NCI-H146 treated with DMSO at 0.1 percent for 48 hours (cell line): ENCODE data around the gene CD22.
A peak's percentile ranks its signal among the peaks of the same experiment; 100 is the strongest.

Experiments used
- DNase-seq: peaks from one replicate; lab custom pipeline; 2025; ENCODE audit not compliant: unreplicated experiment; lab: John Stamatoyannopoulos, UW

CD22 gene

DNA sequence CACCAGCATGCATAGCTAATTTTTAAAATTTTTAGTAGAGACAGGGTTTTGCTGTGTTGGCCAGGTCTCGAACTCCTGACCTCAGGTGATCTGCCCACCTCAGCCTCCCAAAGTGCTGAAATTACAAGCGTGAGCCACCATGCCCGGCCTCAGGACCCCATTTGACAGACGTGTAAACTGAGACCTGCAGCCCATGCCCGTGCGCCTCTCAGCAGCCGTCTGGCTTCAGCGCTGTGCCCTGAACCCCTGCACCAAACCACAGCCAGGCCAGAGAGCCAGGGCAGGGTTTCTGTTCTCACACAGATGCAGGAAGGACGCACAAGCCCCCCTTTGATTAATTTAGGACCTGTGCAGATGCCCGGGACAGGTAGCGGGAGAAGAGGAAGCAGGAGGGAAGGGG lies 11.4 kb downstream of the CD22 start:
- DNase-seq: no peak

DNA sequence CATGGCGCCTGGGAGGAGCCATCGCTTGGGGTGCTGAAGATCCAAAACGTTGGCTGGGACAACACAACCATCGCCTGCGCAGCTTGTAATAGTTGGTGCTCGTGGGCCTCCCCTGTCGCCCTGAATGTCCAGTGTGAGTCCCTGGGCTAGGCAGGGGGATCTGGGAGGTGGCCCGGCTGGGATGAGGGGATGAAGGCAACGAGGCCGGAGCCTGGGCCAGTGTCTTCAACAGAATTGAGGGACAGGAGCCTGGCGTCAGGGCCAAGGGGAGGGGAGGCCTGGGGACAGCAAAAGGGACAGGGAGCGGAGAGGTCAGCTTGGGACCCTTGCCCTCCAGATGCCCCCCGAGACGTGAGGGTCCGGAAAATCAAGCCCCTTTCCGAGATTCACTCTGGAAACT lies 12.0 kb downstream of the CD22 start:
- no peak for DNase-seq

DNA sequence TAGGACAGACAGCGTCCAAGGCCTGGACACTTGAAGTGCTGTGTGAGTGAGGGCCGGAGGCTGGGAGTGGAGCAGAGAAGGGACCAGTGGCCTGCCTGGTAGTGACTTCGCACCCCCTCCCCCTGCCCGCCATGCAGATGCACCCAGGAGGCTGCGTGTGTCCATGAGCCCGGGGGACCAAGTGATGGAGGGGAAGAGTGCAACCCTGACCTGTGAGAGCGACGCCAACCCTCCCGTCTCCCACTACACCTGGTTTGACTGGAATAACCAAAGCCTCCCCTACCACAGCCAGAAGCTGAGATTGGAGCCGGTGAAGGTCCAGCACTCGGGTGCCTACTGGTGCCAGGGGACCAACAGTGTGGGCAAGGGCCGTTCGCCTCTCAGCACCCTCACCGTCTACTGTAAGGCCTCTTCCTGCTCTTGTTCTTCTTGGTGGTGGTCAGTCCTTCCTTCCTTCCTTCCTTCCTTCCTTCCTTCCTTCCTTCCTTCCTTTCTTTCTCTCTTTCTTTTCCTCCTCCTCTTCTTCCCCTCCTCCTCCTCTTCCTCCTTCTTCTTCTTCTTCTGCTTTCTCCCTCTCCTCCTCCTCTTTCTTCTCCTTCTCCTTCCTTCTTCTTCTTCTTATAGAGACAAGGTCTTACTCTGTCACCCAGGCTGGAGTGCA lies 12.7 kb downstream of the CD22 start:
- DNase-seq: no peak

DNA sequence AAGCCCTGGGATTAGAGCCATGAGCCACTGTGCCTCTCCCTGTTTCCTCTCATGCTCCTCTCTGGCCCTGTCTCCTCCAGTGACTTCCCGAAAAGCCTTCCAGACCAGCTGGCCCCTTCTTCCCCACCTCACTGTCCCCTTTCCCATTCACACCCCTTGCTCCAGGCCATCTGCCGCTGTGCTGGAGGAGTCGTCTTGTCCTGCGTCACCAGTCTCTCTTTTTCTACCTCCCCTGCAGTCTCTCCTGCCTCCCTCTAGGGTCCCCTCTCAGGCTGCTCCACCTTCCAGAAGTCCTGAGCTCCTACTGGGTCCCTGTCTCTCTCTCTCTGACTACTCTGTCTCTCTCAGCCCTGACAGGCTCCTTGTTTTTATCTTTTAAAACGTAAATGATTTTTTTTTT lies 13.4 kb downstream of the CD22 start:
- DNase-seq: no peak

DNA sequence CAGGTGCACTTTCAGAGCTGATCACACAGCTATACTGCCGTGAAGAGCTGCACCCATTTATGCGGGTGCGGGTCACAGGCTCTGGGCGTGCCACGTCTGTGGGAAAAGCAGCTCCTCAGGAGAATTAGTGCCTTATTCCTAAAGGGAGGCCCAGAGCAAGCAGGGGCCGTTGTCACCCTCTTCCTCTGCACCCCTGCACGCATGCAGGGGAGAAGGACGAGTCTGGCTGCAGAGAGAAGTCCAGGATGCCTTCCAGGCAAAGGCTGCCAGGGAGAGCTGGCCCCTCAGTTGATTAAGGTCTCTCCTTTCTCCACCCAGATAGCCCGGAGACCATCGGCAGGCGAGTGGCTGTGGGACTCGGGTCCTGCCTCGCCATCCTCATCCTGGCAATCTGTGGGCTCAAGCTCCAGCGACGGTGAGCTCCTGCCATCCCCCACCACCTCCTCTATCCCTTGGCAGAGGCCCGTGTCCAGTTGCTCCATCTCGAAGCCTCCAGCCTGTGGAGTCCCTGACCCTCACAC lies 15.6 kb downstream of the CD22 start:
- DNase-seq: no peak

DNA sequence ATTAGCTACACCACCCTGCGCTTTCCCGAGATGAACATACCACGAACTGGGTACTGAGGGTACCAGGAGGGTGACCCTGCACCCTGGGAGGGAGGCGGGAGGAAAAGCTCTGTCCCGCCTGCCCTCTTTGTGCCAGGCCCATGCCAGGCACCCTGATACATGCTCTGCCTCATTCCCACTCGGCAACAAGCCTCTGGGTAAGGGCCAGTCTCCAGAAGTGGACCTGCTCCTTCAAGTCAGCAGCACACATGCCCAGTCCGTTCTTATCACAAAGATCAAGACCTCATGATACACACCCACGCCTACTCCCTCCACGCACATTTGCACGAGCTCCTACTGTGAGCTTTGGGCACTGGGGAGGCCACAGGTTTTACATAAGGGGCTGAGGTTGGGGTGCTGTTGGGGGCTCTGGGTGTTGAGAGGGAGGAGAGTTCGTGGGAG lies 16.7 kb downstream of the CD22 start:
- DNase-seq: no peak

DNA sequence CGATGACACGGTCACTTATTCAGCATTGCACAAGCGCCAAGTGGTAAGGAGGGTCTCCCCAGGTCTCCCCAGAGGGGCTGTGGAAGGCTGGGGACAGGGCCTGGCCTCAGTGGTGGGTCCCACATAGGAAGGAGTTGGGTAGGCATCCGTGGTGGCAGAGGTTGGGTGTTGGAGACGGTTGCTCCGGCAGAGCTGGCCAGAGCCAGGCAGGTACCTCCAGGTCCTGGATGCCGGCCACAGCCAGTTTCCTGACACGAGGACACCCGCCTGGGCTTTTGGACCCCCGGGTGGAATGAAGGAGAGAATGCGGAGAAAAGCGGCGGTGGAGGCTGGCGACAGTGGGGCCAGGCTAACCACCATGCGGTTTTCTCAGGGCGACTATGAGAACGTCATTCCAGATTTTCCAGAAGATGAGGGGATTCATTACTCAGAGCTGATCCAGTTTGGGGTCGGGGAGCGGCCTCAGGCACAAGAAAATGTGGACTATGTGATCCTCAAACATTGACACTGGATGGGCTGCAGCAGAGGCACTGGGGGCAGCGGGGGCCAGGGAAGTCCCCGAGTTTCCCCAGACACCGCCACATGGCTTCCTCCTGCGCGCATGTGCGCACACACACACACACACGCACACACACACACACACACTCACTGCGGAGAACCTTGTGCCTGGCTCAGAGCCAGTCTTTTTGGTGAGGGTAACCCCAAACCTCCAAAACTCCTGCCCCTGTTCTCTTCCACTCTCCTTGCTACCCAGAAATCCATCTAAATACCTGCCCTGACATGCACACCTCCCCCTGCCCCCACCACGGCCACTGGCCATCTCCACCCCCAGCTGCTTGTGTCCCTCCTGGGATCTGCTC lies 17.4 kb downstream of the CD22 start:
- no peak for DNase-seq

DNA sequence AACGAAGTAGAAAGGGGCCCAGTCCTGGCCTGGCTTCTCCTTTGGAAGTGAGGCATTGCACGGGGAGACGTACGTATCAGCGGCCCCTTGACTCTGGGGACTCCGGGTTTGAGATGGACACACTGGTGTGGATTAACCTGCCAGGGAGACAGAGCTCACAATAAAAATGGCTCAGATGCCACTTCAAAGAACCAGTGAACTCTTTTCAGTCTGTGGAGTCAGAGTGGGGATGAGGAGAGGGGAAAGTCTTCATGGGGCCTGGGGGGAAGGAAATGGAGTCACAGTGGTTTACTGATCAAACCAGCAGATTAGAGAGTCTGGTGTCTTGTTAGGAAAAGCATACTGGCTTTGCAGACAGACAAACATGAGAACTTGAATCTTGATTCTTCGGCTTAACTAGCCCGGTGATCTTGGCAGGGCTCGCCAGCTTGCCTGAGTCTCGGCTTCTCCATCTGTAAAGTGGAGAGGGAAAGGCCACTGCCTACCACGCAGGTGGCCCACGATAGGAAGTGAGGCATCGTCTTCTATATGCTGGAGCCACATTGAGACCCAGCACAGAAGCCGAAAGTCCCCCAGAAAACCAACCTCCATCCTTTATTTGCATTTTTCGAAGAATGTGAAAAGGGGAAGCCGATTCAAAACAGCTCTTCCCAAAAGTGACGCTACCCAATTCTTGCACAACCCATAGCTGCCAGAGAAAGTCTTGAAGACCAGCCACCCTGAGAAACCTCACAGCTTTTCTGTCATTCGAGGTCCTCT lies 18.4 kb downstream of the CD22 start, which contains the start of gene FFAR1:
Gene FFAR1 (plus strand): TSS at position 732 of the 759 bp plus-strand sequence. CDS start 3,650 bp downstream, outside the sequence.
- DNase-seq: no peak

DNA sequence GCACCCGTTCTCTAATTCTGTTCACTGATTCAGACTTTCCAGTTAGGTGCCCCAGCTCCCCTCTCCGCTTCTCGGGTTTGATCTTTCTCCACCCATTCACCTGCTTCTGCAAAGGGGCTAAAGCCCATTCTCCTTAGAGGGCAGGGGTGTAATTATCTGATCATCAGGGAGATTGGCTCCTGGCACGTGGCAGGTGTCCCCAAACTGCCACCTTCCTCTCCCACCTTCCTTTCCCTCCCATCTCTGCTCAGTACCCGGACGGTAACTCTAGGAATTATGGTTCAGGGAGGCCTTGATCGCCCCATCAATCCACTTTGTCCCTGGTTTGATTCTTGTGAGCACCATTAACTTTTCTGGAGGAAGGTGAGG lies 18.9 kb downstream of the CD22 start:
- DNase-seq: no peak

DNA sequence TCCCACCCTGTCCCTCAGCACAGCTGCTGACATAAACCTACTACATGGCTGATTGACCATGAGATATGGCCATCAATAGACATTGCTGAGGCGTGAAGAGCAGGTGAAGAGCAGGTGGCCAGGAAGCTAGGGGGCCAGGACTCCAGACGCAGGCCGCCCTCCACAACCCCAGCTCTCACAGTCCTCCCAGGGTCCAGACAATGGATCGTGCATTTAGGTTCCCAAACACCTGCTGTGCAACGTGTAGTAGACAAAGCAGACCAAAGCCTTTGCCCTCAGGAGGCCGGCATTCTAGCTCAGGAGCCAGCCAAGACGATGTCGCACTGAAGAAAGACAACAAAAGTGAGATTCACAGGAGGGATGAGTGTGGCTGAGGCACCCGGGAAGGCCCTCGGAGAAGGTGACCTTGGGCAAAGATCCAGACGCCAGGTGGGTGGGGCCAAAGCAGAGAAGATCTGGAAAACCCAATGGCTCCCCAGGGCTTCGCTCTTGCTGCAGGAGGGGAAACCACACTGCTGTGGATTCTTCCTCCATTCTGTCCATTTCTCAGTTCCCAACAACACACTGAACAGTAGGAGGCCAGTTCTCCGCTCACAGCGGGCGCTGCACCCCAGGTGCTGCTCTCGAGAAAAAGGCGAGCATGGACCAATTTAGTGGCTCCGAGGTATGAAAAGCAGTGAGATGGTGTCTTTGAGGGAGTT lies 20.1 kb downstream of the CD22 start:
- no peak for DNase-seq

DNA sequence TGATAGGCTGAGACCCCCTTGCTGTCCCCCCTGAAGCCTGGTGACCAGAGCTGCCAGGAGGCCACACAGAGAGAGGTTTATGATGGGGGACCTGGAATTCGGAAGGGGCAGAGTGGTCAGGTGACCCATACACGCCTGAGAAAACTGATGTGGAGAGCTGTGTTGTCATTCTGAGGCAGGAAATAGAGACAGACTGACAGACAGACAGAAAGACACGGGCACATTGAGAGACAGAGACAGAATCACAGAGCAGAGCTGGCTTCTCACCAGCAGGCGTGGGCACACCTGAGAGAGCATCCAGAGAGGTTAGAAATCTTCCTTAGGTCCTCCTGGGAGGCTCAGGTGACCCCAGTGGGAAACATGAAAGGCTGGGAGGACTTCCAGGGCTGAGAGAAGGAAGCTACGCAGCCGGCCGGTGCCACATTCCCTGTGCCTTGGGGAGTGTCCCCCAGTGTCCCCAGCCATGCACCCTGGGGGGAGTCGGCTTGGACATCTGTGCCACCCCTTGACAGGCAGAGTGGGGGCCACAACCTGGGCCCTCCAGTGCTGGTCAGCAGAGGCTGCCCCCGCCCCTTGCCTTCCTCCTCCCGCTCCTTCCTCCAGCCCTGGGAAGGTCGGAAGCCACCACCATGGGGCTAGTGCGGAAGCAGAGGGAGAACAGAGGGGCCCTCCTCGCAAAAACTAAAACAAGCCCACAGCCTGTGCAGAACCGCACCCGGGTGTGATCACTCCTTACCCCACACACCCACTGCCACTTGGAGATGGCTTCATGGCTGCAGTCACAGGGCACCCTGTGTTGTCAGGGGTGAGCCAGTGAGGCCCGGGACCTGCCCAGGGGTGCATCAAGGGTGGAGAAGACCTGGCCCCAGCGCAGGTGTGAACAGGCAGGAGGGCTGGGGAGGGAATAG lies 20.9 kb downstream of the CD22 start:
- no peak for DNase-seq

DNA sequence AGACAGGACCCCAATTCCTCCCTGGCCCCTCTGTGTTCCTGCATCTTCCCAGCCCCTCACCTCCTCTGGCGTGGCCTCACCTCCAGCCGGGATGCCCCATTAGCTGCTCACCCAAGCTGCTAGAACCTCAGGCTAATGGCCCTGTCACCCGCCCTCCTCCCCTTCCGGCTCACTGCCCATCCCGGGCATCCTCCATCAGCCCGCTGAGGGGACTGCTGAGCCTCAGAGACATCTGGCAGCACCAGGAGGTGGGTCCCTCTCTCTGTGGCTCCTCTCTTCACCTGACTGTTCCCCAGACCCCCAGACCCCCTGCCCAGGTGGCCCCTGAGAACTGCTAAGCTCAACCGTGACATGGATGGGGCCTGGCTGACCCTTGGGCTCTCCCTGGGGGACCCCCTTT lies 21.6 kb downstream of the CD22 start:
- DNase-seq: no peak

DNA sequence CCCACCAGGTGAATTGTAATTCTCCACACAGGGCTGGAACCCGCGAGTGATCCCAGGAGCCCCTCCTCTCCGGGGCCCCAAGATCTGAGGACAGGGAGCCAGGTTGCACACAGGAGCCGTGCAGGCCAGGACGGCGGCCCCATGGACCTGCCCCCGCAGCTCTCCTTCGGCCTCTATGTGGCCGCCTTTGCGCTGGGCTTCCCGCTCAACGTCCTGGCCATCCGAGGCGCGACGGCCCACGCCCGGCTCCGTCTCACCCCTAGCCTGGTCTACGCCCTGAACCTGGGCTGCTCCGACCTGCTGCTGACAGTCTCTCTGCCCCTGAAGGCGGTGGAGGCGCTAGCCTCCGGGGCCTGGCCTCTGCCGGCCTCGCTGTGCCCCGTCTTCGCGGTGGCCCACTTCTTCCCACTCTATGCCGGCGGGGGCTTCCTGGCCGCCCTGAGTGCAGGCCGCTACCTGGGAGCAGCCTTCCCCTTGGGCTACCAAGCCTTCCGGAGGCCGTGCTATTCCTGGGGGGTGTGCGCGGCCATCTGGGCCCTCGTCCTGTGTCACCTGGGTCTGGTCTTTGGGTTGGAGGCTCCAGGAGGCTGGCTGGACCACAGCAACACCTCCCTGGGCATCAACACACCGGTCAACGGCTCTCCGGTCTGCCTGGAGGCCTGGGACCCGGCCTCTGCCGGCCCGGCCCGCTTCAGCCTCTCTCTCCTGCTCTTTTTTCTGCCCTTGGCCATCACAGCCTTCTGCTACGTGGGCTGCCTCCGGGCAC lies 22.6 kb downstream of the CD22 start:
- no peak for DNase-seq

DNA sequence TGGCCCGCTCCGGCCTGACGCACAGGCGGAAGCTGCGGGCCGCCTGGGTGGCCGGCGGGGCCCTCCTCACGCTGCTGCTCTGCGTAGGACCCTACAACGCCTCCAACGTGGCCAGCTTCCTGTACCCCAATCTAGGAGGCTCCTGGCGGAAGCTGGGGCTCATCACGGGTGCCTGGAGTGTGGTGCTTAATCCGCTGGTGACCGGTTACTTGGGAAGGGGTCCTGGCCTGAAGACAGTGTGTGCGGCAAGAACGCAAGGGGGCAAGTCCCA lies 23.1 kb downstream of the CD22 start:
- DNase-seq: no peak

DNA sequence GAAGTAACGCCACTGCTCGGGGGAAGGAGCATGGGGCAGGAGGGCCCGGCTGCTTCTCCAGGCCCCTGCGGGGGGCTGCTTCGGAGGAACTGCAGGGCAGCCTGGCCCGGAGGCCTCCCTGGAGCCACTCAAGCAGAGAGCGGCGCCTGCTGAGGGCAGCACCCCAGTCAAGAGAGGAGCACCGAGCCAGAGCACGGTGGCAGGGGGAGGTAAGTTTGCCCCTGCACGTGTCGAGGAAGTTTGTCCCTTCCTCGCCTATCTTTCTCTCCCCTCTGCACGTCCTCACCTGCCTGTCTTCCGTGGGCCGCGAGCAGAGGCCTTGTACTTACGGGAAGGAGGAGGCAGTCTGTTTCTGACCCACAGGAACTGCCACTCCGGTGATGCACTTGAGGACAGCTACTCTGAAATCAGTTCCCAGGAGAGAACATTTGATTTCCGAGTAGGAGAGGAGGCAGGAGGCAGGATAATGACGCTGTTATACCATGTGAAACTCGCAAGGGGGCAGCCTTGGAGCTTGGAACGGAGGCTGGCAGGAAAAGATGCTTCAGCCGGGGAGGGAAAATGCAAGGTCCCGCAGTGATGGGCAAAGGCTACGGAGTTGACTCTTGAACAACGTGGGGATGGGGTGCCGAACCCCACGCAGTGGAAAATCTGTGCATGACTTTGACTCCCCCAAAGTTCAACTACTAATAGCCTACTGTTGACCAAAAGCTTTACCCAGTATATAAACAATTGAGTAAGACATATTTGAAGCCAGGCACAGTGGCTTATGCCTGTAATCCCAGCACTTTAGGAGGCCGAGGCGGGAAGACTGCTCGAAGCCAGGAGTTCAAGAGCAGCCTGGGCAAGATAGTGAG lies 23.7 kb downstream of the CD22 start:
- DNase-seq: peak; percentile 58

DNA sequence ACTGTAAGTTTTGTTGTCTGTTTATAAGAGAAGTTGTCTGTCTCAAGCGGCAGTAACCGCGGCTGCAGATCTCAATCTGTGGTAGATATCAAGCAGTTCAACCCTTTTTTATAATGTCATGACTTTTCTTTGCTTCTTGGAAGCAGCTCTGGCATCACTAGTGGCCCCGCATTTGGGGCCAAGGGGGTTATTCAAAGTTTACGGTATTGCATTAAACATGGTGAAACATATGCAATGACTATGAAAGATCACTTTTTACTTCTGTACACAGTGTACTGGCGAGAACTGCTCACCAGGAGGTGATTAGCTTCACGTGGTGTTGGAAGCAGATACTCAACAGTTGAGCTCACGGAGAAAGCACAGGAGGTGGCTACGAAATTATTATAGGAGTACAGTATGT lies 24.6 kb downstream of the CD22 start:
- DNase-seq: no peak

DNA sequence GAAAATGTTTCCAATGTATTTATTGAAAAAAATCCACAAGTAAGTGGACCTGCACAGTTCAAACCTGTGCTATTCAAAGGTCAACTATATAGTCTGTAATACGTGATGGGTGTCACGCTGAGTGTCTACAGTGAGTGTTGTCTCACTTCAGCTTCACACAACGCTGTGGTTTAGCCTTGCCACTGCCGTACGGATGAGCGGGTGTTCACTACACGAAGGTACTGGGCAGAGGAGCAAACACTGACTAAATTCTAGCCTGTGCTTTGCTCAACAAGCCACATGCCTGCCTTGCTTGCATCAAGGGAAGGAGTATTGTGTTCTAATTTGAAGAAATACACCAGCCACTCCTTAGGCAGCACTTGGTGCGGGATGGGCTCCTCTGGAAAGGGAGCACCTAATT lies 25.9 kb downstream of the CD22 start:
- DNase-seq: no peak

DNA sequence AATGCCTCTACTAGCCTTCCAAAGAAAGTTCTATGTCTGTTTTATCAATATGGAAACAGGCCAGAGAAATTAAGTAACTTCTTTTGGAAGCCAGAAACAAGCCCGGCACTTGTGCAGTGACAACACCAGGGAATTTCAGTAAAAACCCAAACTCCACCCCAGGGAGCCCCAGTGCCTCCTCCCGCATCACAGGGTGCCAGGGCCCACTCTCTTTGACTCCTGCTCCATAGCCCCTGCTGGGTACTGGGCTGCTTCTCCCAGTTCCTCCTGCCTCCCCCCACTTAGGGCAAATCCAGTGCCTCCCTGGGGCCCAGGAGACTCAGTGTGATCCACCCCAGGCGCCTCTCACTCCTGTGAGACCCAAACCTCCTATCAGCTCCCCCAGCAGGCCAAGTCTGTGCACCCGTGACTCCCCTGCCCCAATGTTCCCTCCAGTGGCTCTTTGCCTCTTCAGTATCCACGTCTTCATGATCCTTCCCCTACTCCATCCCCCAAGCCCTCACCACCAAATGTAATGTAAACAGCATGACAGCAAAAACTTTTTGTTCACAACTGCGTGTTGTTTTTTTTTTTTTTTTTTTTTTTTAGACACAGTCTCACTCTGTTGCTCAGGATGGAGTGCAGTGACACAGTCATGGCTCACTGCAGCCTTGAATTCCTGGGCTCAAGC lies 26.9 kb downstream of the CD22 start:
- no peak for DNase-seq
